Nephron progenitor cell (in vitro differentiated cells): ENCODE data around the gene SRGAP2.
"Not testable (repeated sequence)": the region's sequence is repeated elsewhere in the genome, so short reads cannot be mapped to it uniquely, and the experiment has no call there.

Experiments
- DNase-seq: peaks from one replicate; pipeline ENCODE4 v3.0.0; 2021
- H3K27ac Mint-ChIP-seq: 2 replicates; pipeline ENCODE4 v1.8.0; 2021; ENCODE audit warnings: mild to moderate bottlenecking, moderate library complexity, mixed read lengths
- H3K27me3 Mint-ChIP-seq: 2 replicates; pipeline ENCODE4 v1.8.0; 2021; ENCODE audit warnings: mild to moderate bottlenecking, low read depth, mixed read lengths; ENCODE audit not compliant: poor library complexity
- H3K36me3 Mint-ChIP-seq: 2 replicates; pipeline ENCODE4 v1.8.0; 2021; ENCODE audit warnings: low read depth, mixed read lengths
- H3K4me1 Mint-ChIP-seq: 2 replicates; pipeline ENCODE4 v1.8.0; 2021; ENCODE audit warnings: mixed read lengths
- H3K4me3 Mint-ChIP-seq: 2 replicates; pipeline ENCODE4 v1.8.0; 2021; ENCODE audit warnings: mild to moderate bottlenecking, moderate library complexity, mixed read lengths
- H3K9me3 Mint-ChIP-seq: 2 replicates; pipeline ENCODE4 v1.8.0; 2021; ENCODE audit warnings: mild to moderate bottlenecking, moderate library complexity, mixed read lengths
- CTCF ChIP-seq: fragments of 200-600 bp; sonication (generic); IDR thresholded peaks from 2 replicates; pipeline ENCODE4 v1.5.0; 2021; ENCODE audit warnings: antibody characterized with exemption

SRGAP2 gene

GRCh38 chr1:206203364-206204158 is at the start of gene SRGAP2:
Gene SRGAP2, plus strand, starts transcription at chr1:206203541. Its CDS starts 2,430 bp downstream, at chr1:206205971.
- peak; percentile 63 for DNase-seq
- not testable (repeated sequence) for H3K9me3 Mint-ChIP-seq, H3K27ac Mint-ChIP-seq

GRCh38 chr1:206167350-206168029 is 35.9 kb upstream of the SRGAP2 start:
- peak; percentile 22 for TF ChIP-seq CTCF
- not testable (repeated sequence) for H3K9me3 Mint-ChIP-seq, H3K27ac Mint-ChIP-seq, H3K27me3 Mint-ChIP-seq, H3K4me1 Mint-ChIP-seq, H3K4me3 Mint-ChIP-seq, H3K36me3 Mint-ChIP-seq, DNase-seq

More at GRCh38 chr1:206203364-206204158, at the start of gene SRGAP2:
- peak within 1 kb of the TSS; percentile 81 for H3K4me3 Mint-ChIP-seq
- H3K27me3 Mint-ChIP-seq, H3K36me3 Mint-ChIP-seq, H3K4me1 Mint-ChIP-seq: not testable (repeated sequence)

GRCh38 chr1:206169794-206170193 is 33.5 kb upstream of the SRGAP2 start:
- not testable (repeated sequence) for H3K27ac Mint-ChIP-seq, H3K36me3 Mint-ChIP-seq, H3K27me3 Mint-ChIP-seq, H3K9me3 Mint-ChIP-seq, H3K4me3 Mint-ChIP-seq, H3K4me1 Mint-ChIP-seq, DNase-seq

GRCh38 chr1:206173110-206173719 is 30.1 kb upstream of the SRGAP2 start:
- DNase-seq, H3K4me1 Mint-ChIP-seq, H3K4me3 Mint-ChIP-seq, H3K36me3 Mint-ChIP-seq, H3K27me3 Mint-ChIP-seq, H3K27ac Mint-ChIP-seq, H3K9me3 Mint-ChIP-seq: not testable (repeated sequence)

- not testable (repeated sequence) for H3K36me3 Mint-ChIP-seq, DNase-seq, H3K4me1 Mint-ChIP-seq, H3K27me3 Mint-ChIP-seq, H3K9me3 Mint-ChIP-seq, H3K4me3 Mint-ChIP-seq, H3K27ac Mint-ChIP-seq
Observed at GRCh38 chr1:206174182-206174868, 29.0 kb upstream of the SRGAP2 start.

- not testable (repeated sequence) for DNase-seq, H3K36me3 Mint-ChIP-seq, H3K27ac Mint-ChIP-seq, H3K4me3 Mint-ChIP-seq, H3K4me1 Mint-ChIP-seq, H3K9me3 Mint-ChIP-seq, H3K27me3 Mint-ChIP-seq
Observed at GRCh38 chr1:206175459-206176113, 27.8 kb upstream of the SRGAP2 start.

GRCh38 chr1:206176114-206176502 is 27.2 kb upstream of the SRGAP2 start:
- DNase-seq, H3K4me1 Mint-ChIP-seq, H3K4me3 Mint-ChIP-seq, H3K27ac Mint-ChIP-seq, H3K36me3 Mint-ChIP-seq, H3K9me3 Mint-ChIP-seq, H3K27me3 Mint-ChIP-seq: not testable (repeated sequence)

- H3K9me3 Mint-ChIP-seq, H3K4me1 Mint-ChIP-seq, DNase-seq, H3K4me3 Mint-ChIP-seq, H3K27me3 Mint-ChIP-seq, H3K36me3 Mint-ChIP-seq: not testable (repeated sequence)
- peak overlapping the region; percentile 39 for H3K27ac Mint-ChIP-seq
Observed at GRCh38 chr1:206178061-206178989, 25.0 kb upstream of the SRGAP2 start.

GRCh38 chr1:206179666-206180065 is 23.7 kb upstream of the SRGAP2 start:
- not testable (repeated sequence) for H3K4me1 Mint-ChIP-seq, H3K9me3 Mint-ChIP-seq, DNase-seq, H3K4me3 Mint-ChIP-seq, H3K27me3 Mint-ChIP-seq, H3K36me3 Mint-ChIP-seq, H3K27ac Mint-ChIP-seq

GRCh38 chr1:206182368-206183317 is 20.7 kb upstream of the SRGAP2 start:
- H3K27me3 Mint-ChIP-seq, H3K36me3 Mint-ChIP-seq: not testable (repeated sequence)

GRCh38 chr1:206183788-206184187 is 19.6 kb upstream of the SRGAP2 start:
- not testable (repeated sequence) for H3K27ac Mint-ChIP-seq, DNase-seq, H3K36me3 Mint-ChIP-seq, H3K27me3 Mint-ChIP-seq, H3K4me3 Mint-ChIP-seq, H3K9me3 Mint-ChIP-seq, H3K4me1 Mint-ChIP-seq

More at GRCh38 chr1:206182368-206183317, 20.7 kb upstream of the SRGAP2 start:
- not testable (repeated sequence) for DNase-seq, H3K27ac Mint-ChIP-seq, H3K9me3 Mint-ChIP-seq, H3K4me3 Mint-ChIP-seq, H3K4me1 Mint-ChIP-seq
